ENCODE results near the gene TF. TPM values are rescaled to one million over a fixed set of nuclear protein-coding genes. Genes with fewer than 3 reads are reported as not detected.

The TF gene
- total RNA-seq, 4 donors from 2014 or later: 0.15 to 4.2 (median 1.2) TPM

DNA sequence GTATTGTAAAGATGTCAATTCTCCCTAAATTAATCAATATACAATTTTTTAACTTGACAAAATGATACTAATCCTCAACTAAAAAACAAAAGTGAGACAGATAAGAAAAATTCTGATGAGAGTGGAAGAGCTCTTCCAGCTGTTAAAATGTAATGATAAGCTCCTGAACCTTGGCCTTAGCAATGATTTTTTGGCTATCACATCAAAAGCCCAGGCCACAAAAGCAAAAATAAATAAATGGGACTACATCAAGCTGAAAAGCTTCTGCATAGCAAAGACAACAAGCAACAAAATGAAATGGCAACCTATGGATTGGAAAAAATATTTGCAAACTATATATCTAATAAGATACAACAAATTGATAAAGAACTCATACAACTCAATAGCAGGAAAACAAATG is 35.4 kb downstream of the TF start:
- H3K36me3 ChIP-seq: no peaks in the 10 kb centered on the region
- no peaks in the 10 kb centered on the region for H3K27me3 ChIP-seq
- intact Hi-C loops (cut with DNase I): no loop called here
- no peak overlapping the region for H3K4me3 ChIP-seq (replicated peaks in 1 of 3)
- H3K27ac ChIP-seq: no peak overlapping the region
- TF ChIP-seq POLR2A (IDR thresholded peaks at IDR 0.05): no peak
- TF ChIP-seq, protein P1, sequence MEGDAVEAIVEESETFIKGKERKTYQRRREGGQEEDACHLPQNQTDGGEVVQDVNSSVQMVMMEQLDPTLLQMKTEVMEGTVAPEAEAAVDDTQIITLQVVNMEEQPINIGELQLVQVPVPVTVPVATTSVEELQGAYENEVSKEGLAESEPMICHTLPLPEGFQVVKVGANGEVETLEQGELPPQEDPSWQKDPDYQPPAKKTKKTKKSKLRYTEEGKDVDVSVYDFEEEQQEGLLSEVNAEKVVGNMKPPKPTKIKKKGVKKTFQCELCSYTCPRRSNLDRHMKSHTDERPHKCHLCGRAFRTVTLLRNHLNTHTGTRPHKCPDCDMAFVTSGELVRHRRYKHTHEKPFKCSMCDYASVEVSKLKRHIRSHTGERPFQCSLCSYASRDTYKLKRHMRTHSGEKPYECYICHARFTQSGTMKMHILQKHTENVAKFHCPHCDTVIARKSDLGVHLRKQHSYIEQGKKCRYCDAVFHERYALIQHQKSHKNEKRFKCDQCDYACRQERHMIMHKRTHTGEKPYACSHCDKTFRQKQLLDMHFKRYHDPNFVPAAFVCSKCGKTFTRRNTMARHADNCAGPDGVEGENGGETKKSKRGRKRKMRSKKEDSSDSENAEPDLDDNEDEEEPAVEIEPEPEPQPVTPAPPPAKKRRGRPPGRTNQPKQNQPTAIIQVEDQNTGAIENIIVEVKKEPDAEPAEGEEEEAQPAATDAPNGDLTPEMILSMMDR (IDR thresholded peaks at IDR 0.05): no peak
- H3K9me3 ChIP-seq: no peaks in the 10 kb centered on the region
- no peak for DNase-seq
- H3K4me1 ChIP-seq: no peaks in the 10 kb centered on the region

DNA sequence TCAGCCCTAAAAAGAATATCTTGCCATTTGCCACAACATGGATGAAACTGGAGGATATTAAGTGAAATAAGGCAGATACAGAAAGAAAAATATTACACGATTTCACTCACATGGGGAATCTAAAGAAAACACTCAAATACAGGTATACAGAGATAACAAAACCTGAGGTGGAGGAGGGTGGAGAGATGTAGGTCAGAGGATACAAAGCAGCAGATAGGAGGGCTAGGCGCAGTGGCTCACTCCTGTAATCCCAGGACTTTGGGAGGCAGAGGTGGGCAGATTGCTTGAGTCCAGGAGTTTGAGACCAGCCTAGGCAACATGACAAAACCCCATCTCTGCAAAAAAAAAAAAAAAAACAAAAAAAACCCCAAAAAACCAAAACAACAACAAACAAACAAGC is 36.3 kb downstream of the TF start:
- Histone ChIP-seq H3K4me3 (replicated peaks in 1 of 3) (no peak overlapping the region), H3K27me3 (no peaks in the 10 kb centered on the region), H3K4me1 (no peaks in the 10 kb centered on the region), H3K36me3 (no peaks in the 10 kb centered on the region), H3K27ac (no peak overlapping the region), H3K9me3 (no peaks in the 10 kb centered on the region)
- intact Hi-C loops (cut with DNase I): no loop called here
- WGBS, 2 donors: 84 to 90% methylated on average over 2 of the region's 2 CpGs
- DNase-seq: no peak
- no peak for TF ChIP-seq POLR2A (IDR thresholded peaks at IDR 0.05)
- TF ChIP-seq, protein P1 (IDR thresholded peaks at IDR 0.05): no peak

DNA sequence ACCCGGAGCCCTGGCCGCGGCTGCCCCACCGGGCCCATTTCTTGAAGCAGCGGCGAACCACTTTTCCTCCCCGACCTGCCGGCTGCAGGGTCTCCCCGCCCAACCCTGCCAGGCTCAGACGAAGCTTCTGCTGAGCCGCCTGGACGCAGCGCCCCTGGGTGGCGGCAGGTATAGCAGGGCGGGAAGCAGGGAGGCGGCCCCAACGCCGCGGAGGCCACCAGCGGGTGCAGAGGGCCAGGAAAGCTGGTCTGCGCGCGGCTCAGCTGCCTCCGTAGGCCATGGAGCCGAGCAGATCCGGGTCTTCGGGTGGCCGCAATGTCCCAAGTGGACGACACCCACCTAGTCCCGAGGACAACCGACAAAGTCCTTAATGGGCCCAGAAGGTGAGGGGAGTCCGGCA is 37.6 kb downstream of the TF start:
- 38 to 74% methylated on average over 20 to 32 of the region's 32 CpGs for WGBS, 2 donors
- H3K4me1 ChIP-seq: no peaks in the 10 kb centered on the region
- TF ChIP-seq, protein P1 (IDR thresholded peaks at IDR 0.05): no peak
- no peak for TF ChIP-seq POLR2A (IDR thresholded peaks at IDR 0.05)
- no peaks in the 10 kb centered on the region for H3K27me3 ChIP-seq
- H3K27ac ChIP-seq: no peak overlapping the region
- intact Hi-C loops (cut with DNase I): no loop called here
- DNase-seq: no peak
- no peak overlapping the region for H3K4me3 ChIP-seq (replicated peaks in 1 of 3)
- no peaks in the 10 kb centered on the region for H3K9me3 ChIP-seq
- no peaks in the 10 kb centered on the region for H3K36me3 ChIP-seq

DNA sequence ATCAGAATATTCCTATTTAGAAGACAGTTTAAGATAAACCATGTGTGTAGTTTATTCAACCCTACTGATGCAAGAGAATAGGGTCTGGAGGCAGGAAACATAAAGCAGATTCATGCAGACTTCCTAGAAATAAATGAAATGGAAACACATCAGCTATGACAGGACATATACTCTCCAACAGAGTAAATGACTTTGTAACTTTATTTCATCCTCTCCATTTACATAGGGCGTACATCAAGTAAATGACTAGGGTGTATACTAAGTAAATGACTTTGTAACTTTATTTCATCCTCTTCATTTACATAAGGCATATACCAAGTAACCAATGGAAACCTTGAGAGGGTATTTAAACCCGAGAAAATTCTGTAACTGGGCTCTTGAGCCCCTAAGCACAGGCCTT is 41.8 kb downstream of the TF start:
- Histone ChIP-seq H3K4me3 (replicated peaks in 1 of 3) (no peak overlapping the region), H3K36me3 (no peaks in the 10 kb centered on the region), H3K9me3 (no peaks in the 10 kb centered on the region), H3K27ac (no peak overlapping the region), H3K27me3 (no peaks in the 10 kb centered on the region), H3K4me1 (no peaks in the 10 kb centered on the region)
- TF ChIP-seq, protein P1 (IDR thresholded peaks at IDR 0.05): no peak
- TF ChIP-seq POLR2A (IDR thresholded peaks at IDR 0.05): no peak
- 72 to 75% methylated on average over 2 of the region's 2 CpGs for WGBS, 2 donors
- DNase-seq: no peak
- intact Hi-C loops (cut with DNase I): no loop called here

DNA sequence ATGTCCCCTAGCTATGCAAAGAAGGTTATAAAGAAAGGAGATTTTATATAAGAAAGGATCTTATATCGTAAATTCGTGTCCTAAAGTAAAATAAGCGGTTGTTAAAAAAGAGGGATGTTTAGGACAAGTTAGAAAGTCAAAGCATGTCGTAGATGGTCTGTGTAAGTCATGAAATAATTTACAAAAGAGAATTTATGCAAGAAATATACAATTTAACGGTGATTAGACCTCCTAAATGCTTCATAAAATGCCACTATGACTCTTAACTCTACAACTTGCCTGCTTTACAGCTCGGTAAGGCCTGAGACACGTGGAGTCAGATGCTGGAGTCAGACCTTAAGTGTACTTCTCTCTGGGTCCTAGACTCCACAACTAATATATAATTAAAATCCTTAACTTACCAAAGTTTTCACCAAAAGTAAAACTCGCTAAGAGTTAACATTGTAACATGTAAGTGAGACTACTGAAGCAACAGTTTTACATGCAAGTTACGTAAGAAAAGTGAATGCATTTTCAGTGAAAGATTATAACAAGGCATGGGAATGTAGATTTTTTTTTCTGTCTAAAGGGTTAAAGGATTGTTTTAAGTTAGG is 46.1 kb downstream of the TF start:
- H3K36me3 ChIP-seq: no peaks in the 10 kb centered on the region
- H3K27me3 ChIP-seq: no peaks in the 10 kb centered on the region
- no peaks in the 10 kb centered on the region for H3K4me1 ChIP-seq
- intact Hi-C loops (cut with DNase I): no loop called here
- 48 to 60% methylated on average over 9 of the region's 9 CpGs for WGBS, 2 donors
- no peak overlapping the region for H3K27ac ChIP-seq
- DNase-seq: no peak
- no peaks in the 10 kb centered on the region for H3K9me3 ChIP-seq
- TF ChIP-seq, protein P1 (IDR thresholded peaks at IDR 0.05): no peak
- TF ChIP-seq POLR2A (IDR thresholded peaks at IDR 0.05): no peak
- H3K4me3 ChIP-seq (replicated peaks in 1 of 3): no peak overlapping the region
